Epithelial cell of esophagus (primary cell): ENCODE results near the gene TMEM200B.
"Not testable (repeated sequence)": the region's sequence is repeated elsewhere in the genome, so short reads cannot be mapped to it uniquely, and the experiment has no call there.

Experiments used
- DNase-seq: peaks from one replicate; pipeline ENCODE4 v3.0.0; 2010; ENCODE audit warnings: low read depth
- H3K4me3 ChIP-seq: 2 replicates; pipeline ENCODE4 v1.5.1; 2011; ENCODE audit warnings: mild to moderate bottlenecking, low read length, control low read depth
- TF ChIP-seq, protein P1 (sequence below): IDR thresholded peaks from 2 replicates; pipeline ENCODE4 v1.5.1; 2011; ENCODE audit warnings: low read depth, mild to moderate bottlenecking, low read length, control low read depth, inconsistent platforms; ENCODE audit not compliant: insufficient read depth; ENCODE audit errors: missing control alignments

The TMEM200B gene

GRCh38 chr1:29094433-29094832, 29.3 kb downstream of the TMEM200B start:
- TF ChIP-seq, protein P1, sequence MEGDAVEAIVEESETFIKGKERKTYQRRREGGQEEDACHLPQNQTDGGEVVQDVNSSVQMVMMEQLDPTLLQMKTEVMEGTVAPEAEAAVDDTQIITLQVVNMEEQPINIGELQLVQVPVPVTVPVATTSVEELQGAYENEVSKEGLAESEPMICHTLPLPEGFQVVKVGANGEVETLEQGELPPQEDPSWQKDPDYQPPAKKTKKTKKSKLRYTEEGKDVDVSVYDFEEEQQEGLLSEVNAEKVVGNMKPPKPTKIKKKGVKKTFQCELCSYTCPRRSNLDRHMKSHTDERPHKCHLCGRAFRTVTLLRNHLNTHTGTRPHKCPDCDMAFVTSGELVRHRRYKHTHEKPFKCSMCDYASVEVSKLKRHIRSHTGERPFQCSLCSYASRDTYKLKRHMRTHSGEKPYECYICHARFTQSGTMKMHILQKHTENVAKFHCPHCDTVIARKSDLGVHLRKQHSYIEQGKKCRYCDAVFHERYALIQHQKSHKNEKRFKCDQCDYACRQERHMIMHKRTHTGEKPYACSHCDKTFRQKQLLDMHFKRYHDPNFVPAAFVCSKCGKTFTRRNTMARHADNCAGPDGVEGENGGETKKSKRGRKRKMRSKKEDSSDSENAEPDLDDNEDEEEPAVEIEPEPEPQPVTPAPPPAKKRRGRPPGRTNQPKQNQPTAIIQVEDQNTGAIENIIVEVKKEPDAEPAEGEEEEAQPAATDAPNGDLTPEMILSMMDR, result no peak
- H3K4me3 ChIP-seq, result no peak overlapping the region
- peak; percentile 50 for DNase-seq

- H3K4me3 ChIP-seq, DNase-seq: not testable (repeated sequence)
Measured at GRCh38 chr1:29092704-29093103, 31.0 kb downstream of the TMEM200B start.

DNA sequence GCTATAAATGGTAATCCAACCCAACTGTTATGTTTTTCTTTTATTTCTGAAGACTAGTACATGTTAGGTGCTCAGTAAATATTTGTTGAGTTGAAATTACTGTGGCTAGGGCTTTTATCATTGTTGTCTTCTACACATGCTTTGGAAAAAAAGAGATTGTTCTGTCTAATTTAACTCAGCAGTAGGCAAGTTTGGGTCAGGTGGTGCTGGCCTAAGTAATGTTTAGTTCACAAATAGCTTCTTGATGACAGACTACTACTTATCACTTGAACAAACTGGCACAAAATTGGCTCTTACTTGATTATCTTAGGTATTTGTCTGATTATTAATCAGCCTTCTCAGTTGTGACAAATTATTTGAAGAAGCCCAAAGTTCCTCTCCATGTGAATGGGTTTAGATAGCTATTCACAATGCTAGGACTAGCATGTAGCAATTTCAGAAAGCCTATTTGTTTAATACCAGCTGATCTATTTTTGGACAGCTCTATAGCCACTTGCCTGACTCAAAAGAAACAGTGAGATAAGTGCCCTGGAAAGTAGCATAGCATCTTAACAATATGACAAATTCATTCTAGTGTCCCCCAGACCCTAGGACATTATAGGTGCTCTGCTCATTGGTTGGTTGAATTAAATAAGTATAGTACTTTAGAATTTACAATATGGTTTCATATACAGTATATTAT, 32.6 kb downstream of the TMEM200B start:
- no peak overlapping the region for H3K4me3 ChIP-seq
- TF ChIP-seq, protein P1, result no peak
- DNase-seq, result no peak

- DNase-seq, result no peak
- H3K4me3 ChIP-seq, result no peak overlapping the region
- TF ChIP-seq, protein P1, result no peak
Measured at GRCh38 chr1:29084196-29084521, 39.5 kb downstream of the TMEM200B start.

GRCh38 chr1:29083317-29084195, 40.1 kb downstream of the TMEM200B start:
- TF ChIP-seq, protein P1, result no peak
- H3K4me3 ChIP-seq, result no peak overlapping the region
- DNase-seq, result no peak

- H3K4me3 ChIP-seq, result no peak overlapping the region
- no peak for DNase-seq
- TF ChIP-seq, protein P1, result no peak
Measured at GRCh38 chr1:29082519-29082918, 41.2 kb downstream of the TMEM200B start.

DNA sequence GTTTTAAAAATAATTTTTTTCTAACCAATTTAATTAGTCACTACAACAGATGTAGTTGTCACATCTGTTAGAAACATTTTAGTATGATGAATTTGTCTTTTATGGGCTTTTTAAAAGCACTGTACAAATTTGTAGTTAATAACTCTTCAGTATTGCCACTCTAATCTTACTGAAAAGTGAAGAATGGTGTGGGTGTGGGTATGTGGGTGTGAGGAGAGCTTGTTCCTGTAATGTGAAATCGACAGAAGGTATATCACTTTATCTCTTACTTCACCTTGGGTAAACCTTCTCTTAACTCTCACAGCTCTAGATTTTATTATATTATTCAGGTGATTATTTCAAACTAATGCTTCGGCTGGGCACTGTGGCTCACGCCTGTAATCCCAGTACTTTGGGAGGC, 42.5 kb downstream of the TMEM200B start:
- TF ChIP-seq, protein P1, result no peak

GRCh38 chr1:29079916-29080629, 43.6 kb downstream of the TMEM200B start:
- DNase-seq, H3K4me3 ChIP-seq: not testable (repeated sequence)

More for the DNA sequence above, 42.5 kb downstream of the TMEM200B start:
- DNase-seq, result no peak
- H3K4me3 ChIP-seq, result no peak overlapping the region
